Measurements from ENCODE around the gene USP17L20. TPM values are rescaled to one million over a fixed set of nuclear protein-coding genes. Genes with fewer than 3 reads are reported as not detected.
"Not testable (repeated sequence)": the region's sequence is repeated elsewhere in the genome, so short reads cannot be mapped to it uniquely, and the experiment has no call there.

The USP17L20 gene
- total and polyA plus RNA-seq, 2 of the 13 experiments (the other 11 are each of a cell fraction or from before 2014, with no cell fraction given), result not detected

DNA sequence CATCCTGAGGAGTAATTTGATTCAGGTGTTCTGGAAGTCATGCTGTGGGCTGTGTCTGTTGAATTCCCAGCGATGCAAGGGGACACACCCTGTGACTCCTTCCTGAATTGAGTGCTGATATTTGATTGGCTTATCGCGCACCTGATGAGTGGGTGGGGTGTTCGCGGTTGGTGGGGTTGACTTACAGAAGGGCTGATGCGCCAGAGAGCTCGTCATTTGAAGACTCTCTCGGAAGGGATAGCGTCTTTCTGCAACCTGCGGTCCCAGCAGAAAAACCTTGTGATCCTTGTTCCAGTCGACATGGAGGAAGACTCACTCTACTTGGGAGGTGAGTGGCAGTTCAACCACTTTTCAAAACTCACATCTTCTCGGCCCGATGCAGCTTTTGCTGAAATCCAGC lies 38.1 kb upstream of the USP17L20 start, which contains the start of gene USP17L12:
Gene USP17L12 (plus strand): TSS at position 301 of the 400 bp plus-strand sequence. CDS start 0 bp downstream, at position 301.
- H3K4me1 ChIP-seq (ENCODE audit: insufficient read depth, low read length); POLR2A ChIA-PET; ATAC-seq; H3K27ac ChIP-seq (ENCODE audit: extremely low read length, insufficient read depth, low read length); CTCF ChIA-PET (ENCODE audit: low intra/inter-chr PET ratio, low total read pairs); FAIRE-seq; H3K4me2 ChIP-seq (ENCODE audit: low read depth, low read length); H3K9me3 ChIP-seq (ENCODE audit: low read length); H2AFZ ChIP-seq (ENCODE audit: low read length); H3K79me2 ChIP-seq (ENCODE audit: insufficient read depth, low read length); H3K27me3 ChIP-seq (ENCODE audit: control insufficient read depth in 1 of 2, insufficient read depth in 2 of 2, low read length in 2 of 2); DNase-seq (ENCODE audit: low spot score); H4K20me1 ChIP-seq (ENCODE audit: insufficient read depth, low read length); H3K36me3 ChIP-seq (replicated peaks in 1 of 2; ENCODE audit: control insufficient read depth in 1 of 2, insufficient read depth in 2 of 2, low read length in 2 of 2); H3K9ac ChIP-seq (ENCODE audit: insufficient read depth, low read depth, low read length); BruUV-seq (replicated peaks); H3K4me3 ChIP-seq (replicated peaks in 1 of 3; ENCODE audit: insufficient read depth in 1 of 3, low read depth in 2 of 3, low read length in 3 of 3); intact Hi-C loops (cut with micrococcal nuclease; ENCODE audit: unreplicated experiment); in situ Hi-C loops (cut with HindIII; ENCODE audit: extremely low pct_ligation_motif_present, low pct_unique_long_range_greater_than_20kb): not testable (repeated sequence)
- WGBS (ENCODE audit: low lambda C conversion rate), result no CpG with 5 or more reads among the region's 13 CpGs

DNA sequence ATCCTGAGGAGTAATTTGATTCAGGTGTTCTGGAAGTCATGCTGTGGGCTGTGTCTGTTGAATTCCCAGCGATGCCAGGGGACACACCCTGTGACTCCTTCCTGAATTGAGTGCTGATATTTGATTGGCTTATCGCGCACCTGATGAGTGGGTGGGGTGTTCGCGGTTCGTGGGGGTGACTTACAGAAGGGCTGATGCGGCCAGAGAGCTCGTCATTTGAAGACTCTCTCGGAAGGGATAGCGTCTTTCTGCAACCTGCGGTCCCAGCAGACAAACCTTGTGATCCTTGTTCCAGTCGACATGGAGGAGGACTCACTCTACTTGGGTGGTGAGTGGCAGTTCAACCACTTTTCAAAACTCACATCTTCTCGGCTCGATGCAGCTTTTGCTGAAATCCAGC lies 33.3 kb upstream of the USP17L20 start, which contains the start of gene USP17L13:
Gene USP17L13 (plus strand): TSS at position 301 of the 400 bp plus-strand sequence. CDS start 0 bp downstream, at position 301.
- DNase-seq (ENCODE audit: low spot score); H3K4me1 ChIP-seq (ENCODE audit: insufficient read depth, low read length); H3K9ac ChIP-seq (ENCODE audit: insufficient read depth, low read depth, low read length); H3K9me3 ChIP-seq (ENCODE audit: low read length); CTCF ChIA-PET (ENCODE audit: low intra/inter-chr PET ratio, low total read pairs); H4K20me1 ChIP-seq (ENCODE audit: insufficient read depth, low read length); intact Hi-C loops (cut with micrococcal nuclease; ENCODE audit: unreplicated experiment); H3K36me3 ChIP-seq (replicated peaks in 1 of 2; ENCODE audit: control insufficient read depth in 1 of 2, insufficient read depth in 2 of 2, low read length in 2 of 2); H3K4me3 ChIP-seq (replicated peaks in 1 of 3; ENCODE audit: insufficient read depth in 1 of 3, low read depth in 2 of 3, low read length in 3 of 3); in situ Hi-C loops (cut with HindIII; ENCODE audit: extremely low pct_ligation_motif_present, low pct_unique_long_range_greater_than_20kb); H2AFZ ChIP-seq (ENCODE audit: low read length); H3K4me2 ChIP-seq (ENCODE audit: low read depth, low read length); H3K27me3 ChIP-seq (ENCODE audit: control insufficient read depth in 1 of 2, insufficient read depth in 2 of 2, low read length in 2 of 2); BruUV-seq (replicated peaks); H3K27ac ChIP-seq (ENCODE audit: extremely low read length, insufficient read depth, low read length); POLR2A ChIA-PET; ATAC-seq; H3K79me2 ChIP-seq (ENCODE audit: insufficient read depth, low read length): not testable (repeated sequence)
- WGBS (ENCODE audit: low lambda C conversion rate), result no CpG with 5 or more reads among the region's 14 CpGs
- FAIRE-seq, result peak; percentile 28

DNA sequence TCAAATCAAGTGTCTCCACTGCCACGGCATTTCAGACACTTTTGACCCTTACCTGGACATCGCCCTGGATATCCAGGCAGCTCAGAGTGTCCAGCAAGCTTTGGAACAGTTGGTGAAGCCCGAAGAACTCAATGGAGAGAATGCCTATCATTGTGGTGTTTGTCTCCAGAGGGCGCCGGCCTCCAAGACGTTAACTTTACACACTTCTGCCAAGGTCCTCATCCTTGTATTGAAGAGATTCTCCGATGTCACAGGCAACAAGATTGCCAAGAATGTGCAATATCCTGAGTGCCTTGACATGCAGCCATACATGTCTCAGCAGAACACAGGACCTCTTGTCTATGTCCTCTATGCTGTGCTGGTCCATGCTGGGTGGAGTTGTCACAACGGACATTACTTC lies 27.7 kb upstream of the USP17L20 start:
- H3K36me3 ChIP-seq (replicated peaks in 1 of 2; ENCODE audit: control insufficient read depth in 1 of 2, insufficient read depth in 2 of 2, low read length in 2 of 2); H3K27ac ChIP-seq (ENCODE audit: extremely low read length, insufficient read depth, low read length); intact Hi-C loops (cut with micrococcal nuclease; ENCODE audit: unreplicated experiment); H3K9ac ChIP-seq (ENCODE audit: insufficient read depth, low read depth, low read length); ATAC-seq; H4K20me1 ChIP-seq (ENCODE audit: insufficient read depth, low read length); BruUV-seq (replicated peaks); FAIRE-seq; H3K4me1 ChIP-seq (ENCODE audit: insufficient read depth, low read length); H3K9me3 ChIP-seq (ENCODE audit: low read length); in situ Hi-C loops (cut with HindIII; ENCODE audit: extremely low pct_ligation_motif_present, low pct_unique_long_range_greater_than_20kb); H3K79me2 ChIP-seq (ENCODE audit: insufficient read depth, low read length); DNase-seq (ENCODE audit: low spot score); H3K4me2 ChIP-seq (ENCODE audit: low read depth, low read length); H3K4me3 ChIP-seq (replicated peaks in 1 of 3; ENCODE audit: insufficient read depth in 1 of 3, low read depth in 2 of 3, low read length in 3 of 3); H2AFZ ChIP-seq (ENCODE audit: low read length); POLR2A ChIA-PET; CTCF ChIA-PET (ENCODE audit: low intra/inter-chr PET ratio, low total read pairs); H3K27me3 ChIP-seq (ENCODE audit: control insufficient read depth in 1 of 2, insufficient read depth in 2 of 2, low read length in 2 of 2): not testable (repeated sequence)
- no CpG with 5 or more reads among the region's 8 CpGs for WGBS (ENCODE audit: low lambda C conversion rate)

DNA sequence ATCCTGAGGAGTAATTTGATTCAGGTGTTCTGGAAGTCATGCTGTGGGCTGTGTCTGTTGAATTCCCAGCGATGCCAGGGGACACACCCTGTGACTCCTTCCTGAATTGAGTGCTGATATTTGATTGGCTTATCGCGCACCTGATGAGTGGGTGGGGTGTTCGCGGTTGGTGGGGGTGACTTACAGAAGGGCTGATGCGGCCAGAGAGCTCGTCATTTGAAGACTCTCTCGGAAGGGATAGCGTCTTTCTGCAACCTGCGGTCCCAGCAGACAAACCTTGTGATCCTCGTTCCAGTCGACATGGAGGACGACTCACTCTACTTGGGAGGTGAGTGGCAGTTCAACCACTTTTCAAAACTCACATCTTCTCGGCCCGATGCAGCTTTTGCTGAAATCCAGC lies 23.8 kb upstream of the USP17L20 start, which contains the start of gene USP17L15:
Gene USP17L15 (plus strand): TSS at position 301 of the 400 bp plus-strand sequence. CDS start 0 bp downstream, at position 301.
- H3K9me3 ChIP-seq (ENCODE audit: low read length); H2AFZ ChIP-seq (ENCODE audit: low read length); BruUV-seq (replicated peaks); H3K9ac ChIP-seq (ENCODE audit: insufficient read depth, low read depth, low read length); DNase-seq (ENCODE audit: low spot score); H4K20me1 ChIP-seq (ENCODE audit: insufficient read depth, low read length); H3K36me3 ChIP-seq (replicated peaks in 1 of 2; ENCODE audit: control insufficient read depth in 1 of 2, insufficient read depth in 2 of 2, low read length in 2 of 2); H3K27me3 ChIP-seq (ENCODE audit: control insufficient read depth in 1 of 2, insufficient read depth in 2 of 2, low read length in 2 of 2); POLR2A ChIA-PET; H3K4me3 ChIP-seq (replicated peaks in 1 of 3; ENCODE audit: insufficient read depth in 1 of 3, low read depth in 2 of 3, low read length in 3 of 3); CTCF ChIA-PET (ENCODE audit: low intra/inter-chr PET ratio, low total read pairs); H3K4me1 ChIP-seq (ENCODE audit: insufficient read depth, low read length); ATAC-seq; H3K27ac ChIP-seq (ENCODE audit: extremely low read length, insufficient read depth, low read length); in situ Hi-C loops (cut with HindIII; ENCODE audit: extremely low pct_ligation_motif_present, low pct_unique_long_range_greater_than_20kb); FAIRE-seq; intact Hi-C loops (cut with micrococcal nuclease; ENCODE audit: unreplicated experiment); H3K4me2 ChIP-seq (ENCODE audit: low read depth, low read length); H3K79me2 ChIP-seq (ENCODE audit: insufficient read depth, low read length): not testable (repeated sequence)
- WGBS (ENCODE audit: low lambda C conversion rate), result no CpG with 5 or more reads among the region's 15 CpGs
